OCI-LY3 (cell line): Measurements from ENCODE around the gene MIB1.

Experiments used
- H2AFZ ChIP-seq: fragments of 200-600, 300-600 bp; shearing (Covaris generic); 2 replicates; pipeline ENCODE4 v1.6.0; 2014; ENCODE audit warnings: antibody characterized with exemption, low read depth, low read length
- H3K27ac ChIP-seq: fragments of 200-600, 300-600 bp; sonication (generic); 2 replicates; pipeline ENCODE4 v1.5.1; 2014; ENCODE audit warnings: mild to moderate bottlenecking, low read length, moderate library complexity, mixed read lengths
- H3K27me3 ChIP-seq: fragments of 200-600, 300-600 bp; sonication (generic); 2 replicates; pipeline ENCODE4 v1.6.1; 2014; ENCODE audit warnings: low read depth, low read length, mixed read lengths
- H3K36me3 ChIP-seq: fragments of 200-600, 300-600 bp; sonication (generic); replicated peaks from 2 replicates; pipeline ENCODE3; 2014; ENCODE audit warnings: low read depth, low read length, mixed read lengths
- H3K4me1 ChIP-seq: fragments of 300-600, 200-600 bp; sonication (generic); 2 replicates; pipeline ENCODE4 v1.6.1; 2014; ENCODE audit warnings: low read length, mixed read lengths
- H3K4me2 ChIP-seq: fragments of 200-600, 300-600 bp; sonication (generic); 2 replicates; pipeline ENCODE4 v1.6.1; 2014; ENCODE audit warnings: low read length, mixed read lengths
- H3K4me3 ChIP-seq: fragments of 300-600, 200-600 bp; sonication (generic); 2 replicates; pipeline ENCODE4 v1.5.1; 2014; ENCODE audit warnings: antibody characterized with exemption, mild to moderate bottlenecking, low read length, moderate library complexity
- H3K79me2 ChIP-seq: fragments of 300-600, 200-600 bp; shearing (Covaris generic); 2 replicates; pipeline ENCODE4 v1.6.1; 2014; ENCODE audit warnings: mild to moderate bottlenecking, low read length, mixed read lengths
- H3K9ac ChIP-seq: fragments of 300-600, 200-600 bp; shearing (Covaris generic); 2 replicates; pipeline ENCODE4 v1.6.0; 2014; ENCODE audit warnings: mild to moderate bottlenecking, low read length, moderate library complexity
- H3K9me3 ChIP-seq: fragments of 200-600, 300-600 bp; shearing (Covaris generic); 2 replicates; pipeline ENCODE4 v1.6.1; 2014; ENCODE audit warnings: low read length, mixed read lengths; ENCODE audit not compliant: insufficient read depth
- H4K20me1 ChIP-seq: fragments of 200-600, 300-600 bp; sonication (generic); 2 replicates; pipeline ENCODE4 v1.6.1; 2016; ENCODE audit warnings: low read length, mixed read lengths; ENCODE audit not compliant: insufficient read depth
- CTCF ChIP-seq: fragments of 200-600, 300-600 bp; sonication (generic); IDR thresholded peaks from 2 replicates; pipeline ENCODE4 v1.5.1; 2014; ENCODE audit warnings: antibody characterized with exemption, low read length, low read depth
- EZH2phosphoT487 ChIP-seq: fragments of 200-600 bp; shearing (Covaris generic); IDR thresholded peaks from 2 replicates; pipeline ENCODE4 v1.6.1; 2018; ENCODE audit warnings: antibody characterized with exemption, mixed run types, low read depth

MIB1 gene

GRCh38 chr18:21815101-21815500 lies 74.5 kb downstream of the MIB1 start:
- Histone ChIP-seq H3K27ac (no peak overlapping the region), H3K27me3 (no peaks in the 10 kb centered on the region), H3K4me2 (no peak overlapping the region), H3K9me3 (no peaks in the 10 kb centered on the region), H3K79me2 (no peaks in the 10 kb centered on the region), H3K4me1 (no peaks in the 10 kb centered on the region), H2AFZ (no peak overlapping the region), H3K9ac (no peak overlapping the region), H3K36me3 (peaks cover 10% of the 10 kb centered on the region), H4K20me1 (no peaks in the 10 kb centered on the region), H3K4me3 (no peak overlapping the region)
- TF ChIP-seq CTCF (no peak), EZH2phosphoT487 (no peak)

- Histone ChIP-seq H4K20me1 (no peaks in the 10 kb centered on the region), H3K4me2 (no peak overlapping the region), H3K27ac (no peak overlapping the region), H3K36me3 (peaks cover 4% of the 10 kb centered on the region), H3K9ac (no peak overlapping the region), H3K4me3 (no peak overlapping the region), H3K4me1 (no peaks in the 10 kb centered on the region), H3K27me3 (no peaks in the 10 kb centered on the region), H3K79me2 (no peaks in the 10 kb centered on the region), H2AFZ (no peak overlapping the region), H3K9me3 (no peaks in the 10 kb centered on the region)
- TF ChIP-seq CTCF (peak; percentile 58), EZH2phosphoT487 (no peak)
Measured at GRCh38 chr18:21820033-21820810, 79.6 kb downstream of the MIB1 start.

- Histone ChIP-seq H3K9me3 (no peaks in the 10 kb centered on the region), H3K27ac (no peak overlapping the region), H2AFZ (no peak overlapping the region), H3K79me2 (no peaks in the 10 kb centered on the region), H3K9ac (no peak overlapping the region), H3K27me3 (no peaks in the 10 kb centered on the region), H3K4me1 (no peaks in the 10 kb centered on the region), H3K4me3 (no peak overlapping the region), H3K4me2 (no peak overlapping the region), H4K20me1 (no peaks in the 10 kb centered on the region), H3K36me3 (peaks cover under 1% of the 10 kb centered on the region)
- TF ChIP-seq CTCF (no peak), EZH2phosphoT487 (no peak)
Measured at GRCh38 chr18:21820811-21821143, 80.2 kb downstream of the MIB1 start.

GRCh38 chr18:21823848-21824247 lies 83.3 kb downstream of the MIB1 start:
- no peaks in the 10 kb centered on the region for H3K9me3 ChIP-seq
- no peaks in the 10 kb centered on the region for H3K36me3 ChIP-seq
- H3K4me1 ChIP-seq: no peaks in the 10 kb centered on the region
- no peak overlapping the region for H3K4me2 ChIP-seq
- no peaks in the 10 kb centered on the region for H3K27me3 ChIP-seq
- no peaks in the 10 kb centered on the region for H4K20me1 ChIP-seq
- TF ChIP-seq EZH2phosphoT487 (no peak), CTCF (no peak)
- H2AFZ ChIP-seq: no peak overlapping the region
- H3K4me3 ChIP-seq: no peak overlapping the region
- H3K27ac ChIP-seq: no peak overlapping the region
- H3K9ac ChIP-seq: no peak overlapping the region
- no peaks in the 10 kb centered on the region for H3K79me2 ChIP-seq
